ENCODE results near the gene SPO11.

- no peak for TF ChIP-seq CTCF (IDR thresholded peaks at IDR 0.05)
- TF ChIP-seq POLR2A (IDR thresholded peaks at IDR 0.05), result no peak
Measured at GRCh38 chr20:57330998-57331397, 1.4 kb downstream of the SPO11 start.
